HCT116 (cell line): ENCODE measurements around the gene BNC2. TPM values are rescaled to one million over a fixed set of nuclear protein-coding genes. Genes with fewer than 3 reads are reported as not detected.

ENCODE experiments used
- ATAC-seq: fragments of 200-7000 bp; cut with Tn5 transposase; 2 replicates; pipeline ENCODE4 v1.9.1; 2020; ENCODE audit warnings: mild to moderate bottlenecking, moderate library complexity
- BruUV-seq: library from RNA; stranded (reverse); fragments of 400-500 nt; replicated peaks from 2 replicates; lab custom pipeline; 2021; lab: Mats Ljungman, UMichigan
- CTCF ChIA-PET: fragments of 300-600 bp; sonication (Branson Sonifier 250); formaldehyde crosslinking; loops from one replicate; lab custom pipeline; 2021; ENCODE audit warnings: antibody characterized with exemption; lab: Charles Lee
- POLR2A ChIA-PET: fragments of 300-600, 350-600 bp; sonication (Branson Sonifier 250); formaldehyde crosslinking; loops from one replicate; lab custom pipeline; 2021; ENCODE audit warnings: antibody characterized with exemption; lab: Charles Lee
- RAD21 ChIA-PET, 2 experiments: fragments of 300-600 bp; sonication (Branson Sonifier 250); formaldehyde crosslinking; loops; one replicate each; lab custom pipeline; 2023; ENCODE audit warnings: low total read pairs in 2 of 2; ENCODE audit not compliant: uncharacterized antibody in 2 of 2, unreplicated experiment in 2 of 2, low non-redundant PET in 1 of 2; lab: Charles Lee
- DNase-seq: peaks from one replicate; pipeline ENCODE4 v3.0.0-alpha.2; 2010; ENCODE audit warnings: low read depth, low spot score
- H2AFZ ChIP-seq: fragments of 200-600 bp; shearing (Covaris generic), sonication (generic); 2 replicates; pipeline ENCODE4 v1.6.1; 2017; ENCODE audit warnings: low read depth, mixed run types, mixed read lengths, antibody characterized with exemption, low read length; ENCODE audit not compliant: poor library complexity, severe bottlenecking
- H3K27ac ChIP-seq: 2 replicates; pipeline ENCODE4 v1.5.1; 2012; ENCODE audit warnings: low read depth, low read length
- H3K27me3 ChIP-seq: fragments of 200-600 bp; sonication (generic); 2 replicates; pipeline ENCODE4 v1.6.1; 2016; ENCODE audit warnings: mixed run types, low read length, mixed read lengths; ENCODE audit not compliant: insufficient read depth
- H3K36me3 ChIP-seq, 2 experiments: fragments of 200-500 bp in 1 of 2; fragments of 200-600 bp in 1 of 2; sonication (Bioruptor generic) in 1 of 2; sonication (generic) in 1 of 2; 2 replicates each; pipeline versions ENCODE4 v1.5.1 to v1.6.1; 2014 to 2016; ENCODE audit warnings: low read length in 2 of 2, inconsistent platforms in 1 of 2, mixed read lengths in 1 of 2, mixed run types in 1 of 2; ENCODE audit not compliant: insufficient read depth in 2 of 2, control insufficient read depth in 1 of 2
- H3K4me1 ChIP-seq, 2 experiments: fragments of 200-600 bp in 1 of 2; sonication (generic) in 1 of 2; 2 replicates each; pipeline versions ENCODE4 v1.5.1 to v1.6.1; 2012 to 2017; ENCODE audit warnings: low read length in 2 of 2, inconsistent platforms in 1 of 2, mild to moderate bottlenecking in 1 of 2, mixed read lengths in 1 of 2, mixed run types in 1 of 2, moderate library complexity in 1 of 2; ENCODE audit not compliant: insufficient read depth in 2 of 2, control insufficient read depth in 1 of 2
- H3K4me2 ChIP-seq: fragments of 200-600 bp; sonication (generic); 2 replicates; pipeline ENCODE4 v1.6.1; 2017; ENCODE audit warnings: mixed run types, low read length, mixed read lengths
- H3K4me3 ChIP-seq, 2 experiments: fragments of 200-600 bp in 1 of 2; sonication (generic) in 1 of 2; replicated peaks in 1 of 2; 2 replicates each; pipeline ENCODE4 v1.5.1; 2011 to 2016; ENCODE audit warnings: low read length in 2 of 2, control low read depth in 1 of 2, low read depth in 1 of 2, mild to moderate bottlenecking in 1 of 2, mixed read lengths in 1 of 2, mixed run types in 1 of 2
- H3K79me2 ChIP-seq: fragments of 200-600 bp; sonication (generic); 2 replicates; pipeline ENCODE4 v1.6.1; 2017; ENCODE audit warnings: mild to moderate bottlenecking, mixed run types, low read length, moderate library complexity, mixed read lengths; ENCODE audit not compliant: insufficient read depth
- H3K9ac ChIP-seq: fragments of 200-600 bp; sonication (generic); 2 replicates; pipeline ENCODE4 v1.6.1; 2016; ENCODE audit warnings: low read length, mixed read lengths
- H3K9me2 ChIP-seq: fragments of 200-600 bp; sonication (generic), shearing (Covaris generic); 2 replicates; pipeline ENCODE4 v1.6.1; 2017; ENCODE audit warnings: mixed run types, mild to moderate bottlenecking, moderate library complexity; ENCODE audit not compliant: insufficient read depth
- H3K9me3 ChIP-seq, 2 experiments: fragments of 200-500 bp in 1 of 2; fragments of 200-600 bp in 1 of 2; sonication (Bioruptor generic) in 1 of 2; sonication (generic) in 1 of 2; 2 replicates each; pipeline ENCODE4 v1.6.1; 2014 to 2017; ENCODE audit warnings: low read length in 2 of 2, mixed read lengths in 2 of 2, inconsistent platforms in 1 of 2, low read depth in 1 of 2, mild to moderate bottlenecking in 1 of 2, mixed run types in 1 of 2, moderate library complexity in 1 of 2; ENCODE audit not compliant: control insufficient read depth in 1 of 2, insufficient read depth in 1 of 2
- H4K20me1 ChIP-seq: fragments of 200-600 bp; sonication (generic), shearing (Covaris generic); 2 replicates; pipeline ENCODE4 v1.6.1; 2017; ENCODE audit warnings: mixed run types, mild to moderate bottlenecking, moderate library complexity; ENCODE audit not compliant: insufficient read depth
- CBX3 ChIP-seq: IDR thresholded peaks from 2 replicates; pipeline ENCODE4 v1.6.1; 2012; ENCODE audit warnings: low read depth
- CEBPB ChIP-seq: IDR thresholded peaks from 2 replicates; pipeline ENCODE4 v1.6.1; 2012; ENCODE audit warnings: low read depth
- EGR1 ChIP-seq: IDR thresholded peaks from 2 replicates; pipeline ENCODE4 v1.6.1; 2012; ENCODE audit warnings: low read depth
- ELF1 ChIP-seq: IDR thresholded peaks from 2 replicates; pipeline ENCODE4 v1.6.1; 2012; ENCODE audit warnings: low read depth, borderline replicate concordance
- EZH2 ChIP-seq: fragments of 200-600 bp; sonication (generic); IDR thresholded peaks from 2 replicates; pipeline ENCODE4 v1.6.1; 2017; ENCODE audit warnings: antibody characterized with exemption, mixed run types
- EZH2phosphoT487 ChIP-seq: fragments of 200-600 bp; IDR thresholded peaks from 2 replicates; pipeline ENCODE4 v1.6.1; 2018; ENCODE audit warnings: antibody characterized with exemption, borderline replicate concordance
- JUND ChIP-seq: IDR thresholded peaks from 2 replicates; pipeline ENCODE4 v1.6.1; 2012
- RAD21 ChIP-seq: IDR thresholded peaks from 2 replicates; pipeline ENCODE4 v1.6.1; 2012; ENCODE audit warnings: low read depth, mild to moderate bottlenecking
- SIN3A ChIP-seq: IDR thresholded peaks from 2 replicates; pipeline ENCODE4 v1.6.1; 2012; ENCODE audit warnings: low read depth
- SRF ChIP-seq: IDR thresholded peaks from 2 replicates; pipeline ENCODE4 v1.6.1; 2012; ENCODE audit warnings: low read depth
- YY1 ChIP-seq: IDR thresholded peaks from 2 replicates; pipeline ENCODE4 v1.6.1; 2011; ENCODE audit warnings: low read length, low read depth, moderate library complexity, mild to moderate bottlenecking; ENCODE audit not compliant: insufficient replicate concordance; ENCODE audit errors: extremely low read depth
- ZNF274 ChIP-seq: fragments of 200-500 bp; sonication (Bioruptor generic); IDR thresholded peaks from 2 replicates; pipeline ENCODE4 v1.6.1; 2014; ENCODE audit warnings: mild to moderate bottlenecking, low read depth, low read length, inconsistent platforms
- intact Hi-C: fragments of 100-400 bp; cut with micrococcal nuclease; formaldehyde crosslinking; loops from 2 replicates; pipeline ENCODE4 v1.10.0; 2022
- total RNA-seq: library from RNA; stranded (reverse); gene quantifications from one replicate; pipeline ENCODE4 v1.2.1, GENCODE V29; 2021; ENCODE audit not compliant: unreplicated experiment
- TF ChIP-seq, protein P1 (sequence below), 3 experiments: fragments of 200-600 bp in 1 of 3; sonication (generic) in 1 of 3; IDR thresholded peaks in 2 of 3; conservative IDR thresholded peaks in 1 of 3; 2 replicates each; pipeline ENCODE4 v1.5.1; 2012 to 2017; ENCODE audit warnings: low read depth in 2 of 3, low read length in 2 of 3, antibody characterized with exemption in 1 of 3, borderline replicate concordance in 1 of 3, control low read depth in 1 of 3, mild to moderate bottlenecking in 1 of 3, mixed read lengths in 1 of 3, mixed run types in 1 of 3, moderate library complexity in 1 of 3; ENCODE audit not compliant: insufficient read depth in 1 of 3
- TF ChIP-seq, protein P2 (sequence below): IDR thresholded peaks from 2 replicates; pipeline ENCODE4 v1.6.1; 2012
- TF ChIP-seq, protein P3 (sequence below): IDR thresholded peaks from 2 replicates; pipeline ENCODE4 v1.6.1; 2012; ENCODE audit warnings: low read depth
- TF ChIP-seq, protein P4 (sequence below): IDR thresholded peaks from 2 replicates; pipeline ENCODE4 v1.6.1; 2012

BNC2 gene
- total RNA-seq, 1 experiment from 2014 or later = 0.37 TPM

DNA sequence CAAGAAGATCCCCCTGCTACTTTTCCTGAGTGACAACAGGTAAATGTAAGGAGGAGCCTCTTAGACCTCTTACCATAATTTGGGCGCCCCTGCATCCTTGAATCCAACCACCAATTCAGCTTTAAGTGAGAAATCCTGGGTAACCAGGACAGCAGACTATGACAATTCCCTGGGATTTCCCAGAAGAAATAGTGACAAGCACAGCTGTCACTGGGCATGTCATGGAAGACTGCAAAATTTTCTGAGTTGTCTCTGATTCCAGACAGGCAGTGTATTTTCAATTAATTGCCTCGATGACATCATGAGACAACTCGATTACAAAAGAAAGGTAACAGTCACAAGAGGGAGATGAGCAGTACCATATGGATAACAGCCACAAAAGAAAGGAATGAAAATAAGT is 256.9 kb downstream of the BNC2 start:
- H3K9ac ChIP-seq = no peak overlapping the region
- H3K9me3 ChIP-seq = no peaks in the 10 kb centered on the region; a peak in 1 of 4 replicates
- BruUV-seq = no TSS peak
- H4K20me1 ChIP-seq = no peaks in the 10 kb centered on the region
- RAD21 ChIA-PET = no interaction called here
- H3K9me2 ChIP-seq = no peaks in the 10 kb centered on the region
- no peak for ATAC-seq
- no peak overlapping the region for H3K27ac ChIP-seq
- DNase-seq = no peak
- CTCF ChIA-PET = no interaction called here
- no peak overlapping the region for H3K4me2 ChIP-seq
- no peaks in the 10 kb centered on the region for H3K79me2 ChIP-seq
- POLR2A ChIA-PET = no interaction called here
- TF ChIP-seq SRF (no peak), SIN3A (no peak), CBX3 (no peak), ZNF274 (no peak), RAD21 (no peak), EZH2phosphoT487 (no peak), ELF1 (no peak), CEBPB (no peak)
- TF ChIP-seq, protein P1, sequence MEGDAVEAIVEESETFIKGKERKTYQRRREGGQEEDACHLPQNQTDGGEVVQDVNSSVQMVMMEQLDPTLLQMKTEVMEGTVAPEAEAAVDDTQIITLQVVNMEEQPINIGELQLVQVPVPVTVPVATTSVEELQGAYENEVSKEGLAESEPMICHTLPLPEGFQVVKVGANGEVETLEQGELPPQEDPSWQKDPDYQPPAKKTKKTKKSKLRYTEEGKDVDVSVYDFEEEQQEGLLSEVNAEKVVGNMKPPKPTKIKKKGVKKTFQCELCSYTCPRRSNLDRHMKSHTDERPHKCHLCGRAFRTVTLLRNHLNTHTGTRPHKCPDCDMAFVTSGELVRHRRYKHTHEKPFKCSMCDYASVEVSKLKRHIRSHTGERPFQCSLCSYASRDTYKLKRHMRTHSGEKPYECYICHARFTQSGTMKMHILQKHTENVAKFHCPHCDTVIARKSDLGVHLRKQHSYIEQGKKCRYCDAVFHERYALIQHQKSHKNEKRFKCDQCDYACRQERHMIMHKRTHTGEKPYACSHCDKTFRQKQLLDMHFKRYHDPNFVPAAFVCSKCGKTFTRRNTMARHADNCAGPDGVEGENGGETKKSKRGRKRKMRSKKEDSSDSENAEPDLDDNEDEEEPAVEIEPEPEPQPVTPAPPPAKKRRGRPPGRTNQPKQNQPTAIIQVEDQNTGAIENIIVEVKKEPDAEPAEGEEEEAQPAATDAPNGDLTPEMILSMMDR (IDR thresholded peaks at IDR 0.05 in 2 of 3, conservative IDR thresholded peaks at IDR 0.05 in 1 of 3; ENCODE audit: borderline replicate concordance in 1 of 3, insufficient read depth in 1 of 3, low read depth in 2 of 3, low read length in 2 of 3) = no peak
- intact Hi-C loops = no loop called here
- H3K4me3 ChIP-seq = no peak overlapping the region
- H2AFZ ChIP-seq = no peak overlapping the region
- no peaks in the 10 kb centered on the region for H3K36me3 ChIP-seq
- H3K27me3 ChIP-seq = peaks cover 11% of the 10 kb centered on the region
- no peaks in the 10 kb centered on the region for H3K4me1 ChIP-seq

DNA sequence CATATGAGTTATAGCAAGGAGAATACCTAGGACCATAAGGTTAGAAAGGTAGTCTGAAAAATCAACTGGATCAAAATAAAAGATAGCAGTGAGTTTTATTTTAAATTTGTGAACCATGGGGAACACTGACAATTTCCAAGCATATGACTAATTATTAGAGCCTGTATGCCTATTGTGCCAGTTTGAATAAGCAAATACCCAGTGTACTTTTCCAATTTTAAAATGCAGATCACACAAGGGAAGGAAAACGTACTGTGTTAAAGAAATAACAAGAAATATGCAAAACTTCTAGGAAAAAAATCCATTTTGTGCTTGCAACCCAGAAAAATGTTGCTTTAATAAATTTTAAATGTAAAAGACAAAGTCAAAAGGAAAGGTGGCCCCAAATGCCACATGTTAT is 257.4 kb downstream of the BNC2 start:
- Histone ChIP-seq H3K9me2 (no peaks in the 10 kb centered on the region), H3K9ac (no peak overlapping the region), H3K79me2 (no peaks in the 10 kb centered on the region), H4K20me1 (no peaks in the 10 kb centered on the region), H3K9me3 (no peaks in the 10 kb centered on the region; a peak in 1 of 4 replicates), H3K36me3 (no peaks in the 10 kb centered on the region), H2AFZ (no peak overlapping the region), H3K27me3 (peaks cover 5% of the 10 kb centered on the region), H3K4me3 (no peak overlapping the region), H3K27ac (no peak overlapping the region), H3K4me2 (no peak overlapping the region), H3K4me1 (no peaks in the 10 kb centered on the region)
- intact Hi-C loops = no loop called here
- ChIA-PET RAD21 (no interaction called here), CTCF (no interaction called here), POLR2A (no interaction called here)
- no peak for DNase-seq
- BruUV-seq = no TSS peak
- no peak for TF ChIP-seq ELF1
- TF ChIP-seq ZNF274 = no peak
- no peak for TF ChIP-seq EGR1
- TF ChIP-seq EZH2 = no peak
- TF ChIP-seq SIN3A = no peak
- TF ChIP-seq, protein P2, sequence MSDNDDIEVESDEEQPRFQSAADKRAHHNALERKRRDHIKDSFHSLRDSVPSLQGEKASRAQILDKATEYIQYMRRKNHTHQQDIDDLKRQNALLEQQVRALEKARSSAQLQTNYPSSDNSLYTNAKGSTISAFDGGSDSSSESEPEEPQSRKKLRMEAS = no peak
- TF ChIP-seq RAD21 = no peak
- TF ChIP-seq EZH2phosphoT487 = no peak
- no peak for TF ChIP-seq JUND
- TF ChIP-seq YY1 = no peak
- TF ChIP-seq, protein P3, sequence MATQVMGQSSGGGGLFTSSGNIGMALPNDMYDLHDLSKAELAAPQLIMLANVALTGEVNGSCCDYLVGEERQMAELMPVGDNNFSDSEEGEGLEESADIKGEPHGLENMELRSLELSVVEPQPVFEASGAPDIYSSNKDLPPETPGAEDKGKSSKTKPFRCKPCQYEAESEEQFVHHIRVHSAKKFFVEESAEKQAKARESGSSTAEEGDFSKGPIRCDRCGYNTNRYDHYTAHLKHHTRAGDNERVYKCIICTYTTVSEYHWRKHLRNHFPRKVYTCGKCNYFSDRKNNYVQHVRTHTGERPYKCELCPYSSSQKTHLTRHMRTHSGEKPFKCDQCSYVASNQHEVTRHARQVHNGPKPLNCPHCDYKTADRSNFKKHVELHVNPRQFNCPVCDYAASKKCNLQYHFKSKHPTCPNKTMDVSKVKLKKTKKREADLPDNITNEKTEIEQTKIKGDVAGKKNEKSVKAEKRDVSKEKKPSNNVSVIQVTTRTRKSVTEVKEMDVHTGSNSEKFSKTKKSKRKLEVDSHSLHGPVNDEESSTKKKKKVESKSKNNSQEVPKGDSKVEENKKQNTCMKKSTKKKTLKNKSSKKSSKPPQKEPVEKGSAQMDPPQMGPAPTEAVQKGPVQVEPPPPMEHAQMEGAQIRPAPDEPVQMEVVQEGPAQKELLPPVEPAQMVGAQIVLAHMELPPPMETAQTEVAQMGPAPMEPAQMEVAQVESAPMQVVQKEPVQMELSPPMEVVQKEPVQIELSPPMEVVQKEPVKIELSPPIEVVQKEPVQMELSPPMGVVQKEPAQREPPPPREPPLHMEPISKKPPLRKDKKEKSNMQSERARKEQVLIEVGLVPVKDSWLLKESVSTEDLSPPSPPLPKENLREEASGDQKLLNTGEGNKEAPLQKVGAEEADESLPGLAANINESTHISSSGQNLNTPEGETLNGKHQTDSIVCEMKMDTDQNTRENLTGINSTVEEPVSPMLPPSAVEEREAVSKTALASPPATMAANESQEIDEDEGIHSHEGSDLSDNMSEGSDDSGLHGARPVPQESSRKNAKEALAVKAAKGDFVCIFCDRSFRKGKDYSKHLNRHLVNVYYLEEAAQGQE = no peak
- TF ChIP-seq, protein P4, sequence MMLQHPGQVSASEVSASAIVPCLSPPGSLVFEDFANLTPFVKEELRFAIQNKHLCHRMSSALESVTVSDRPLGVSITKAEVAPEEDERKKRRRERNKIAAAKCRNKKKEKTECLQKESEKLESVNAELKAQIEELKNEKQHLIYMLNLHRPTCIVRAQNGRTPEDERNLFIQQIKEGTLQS = no peak
- ATAC-seq = no peak
